HG02588 (cell line): ENCODE results near the gene FPGS.
"Not testable (repeated sequence)": the region's sequence is repeated elsewhere in the genome, so short reads cannot be mapped to it uniquely, and the experiment has no call there.

Experiments
- ATAC-seq: cut with Tn5 transposase; IDR thresholded peaks from one replicate; pipeline ENCODE4 v1.9.1; 2021; ENCODE audit warnings: mild to moderate bottlenecking, moderate library complexity; ENCODE audit not compliant: unreplicated experiment

Gene FPGS

GRCh38 chr9:127832248-127832647 lies 29.6 kb downstream of the FPGS start:
- no peak for ATAC-seq

- ATAC-seq, result no peak
Measured at GRCh38 chr9:127833555-127833954, 30.9 kb downstream of the FPGS start.

- no peak for ATAC-seq
Measured at GRCh38 chr9:127835991-127836516, 33.4 kb downstream of the FPGS start.

- ATAC-seq, result not testable (repeated sequence)
Measured at GRCh38 chr9:127836561-127836960, 33.9 kb downstream of the FPGS start.

GRCh38 chr9:127837346-127837745 lies 34.7 kb downstream of the FPGS start:
- ATAC-seq, result no peak

GRCh38 chr9:127838375-127839078 lies 35.8 kb downstream of the FPGS start:
- ATAC-seq, result no peak

- no peak for ATAC-seq
Measured at GRCh38 chr9:127841087-127841835, 38.6 kb downstream of the FPGS start.

GRCh38 chr9:127844821-127845359 lies 42.2 kb downstream of the FPGS start:
- no peak for ATAC-seq

GRCh38 chr9:127845619-127846018 lies 42.9 kb downstream of the FPGS start:
- ATAC-seq, result not testable (repeated sequence)

- ATAC-seq, result no peak
Measured at GRCh38 chr9:127846443-127847177, 43.9 kb downstream of the FPGS start.

- ATAC-seq, result no peak
Measured at GRCh38 chr9:127847178-127847510, 44.5 kb downstream of the FPGS start.

- no peak for ATAC-seq
Measured at GRCh38 chr9:127847833-127848755, 45.4 kb downstream of the FPGS start.

GRCh38 chr9:127848756-127849504 lies 46.2 kb downstream of the FPGS start:
- ATAC-seq, result no peak

GRCh38 chr9:127850286-127850830 lies 47.7 kb downstream of the FPGS start:
- ATAC-seq, result no peak

GRCh38 chr9:127852829-127853228 lies 50.1 kb downstream of the FPGS start:
- ATAC-seq, result no peak

GRCh38 chr9:127853312-127854183 lies 50.9 kb downstream of the FPGS start:
- no peak for ATAC-seq

- no peak for ATAC-seq
Measured at GRCh38 chr9:127854184-127854806, 51.6 kb downstream of the FPGS start, which contains the start of gene ENG. TSS of gene ENG (minus strand) at chr9:127854658. CDS start at chr9:127854355, 303 bp downstream.

GRCh38 chr9:127854960-127855359 lies 52.3 kb downstream of the FPGS start:
- no peak for ATAC-seq
